GM03348 (cell line): Measurements from ENCODE around the gene VWA8.
"Not testable (repeated sequence)": the region's sequence is repeated elsewhere in the genome, so short reads cannot be mapped to it uniquely, and the experiment has no call there.

Experiments used
- DNase-seq: peaks from one replicate; pipeline ENCODE4 v3.0.0; 2012; ENCODE audit warnings: low spot score

VWA8 gene

DNA sequence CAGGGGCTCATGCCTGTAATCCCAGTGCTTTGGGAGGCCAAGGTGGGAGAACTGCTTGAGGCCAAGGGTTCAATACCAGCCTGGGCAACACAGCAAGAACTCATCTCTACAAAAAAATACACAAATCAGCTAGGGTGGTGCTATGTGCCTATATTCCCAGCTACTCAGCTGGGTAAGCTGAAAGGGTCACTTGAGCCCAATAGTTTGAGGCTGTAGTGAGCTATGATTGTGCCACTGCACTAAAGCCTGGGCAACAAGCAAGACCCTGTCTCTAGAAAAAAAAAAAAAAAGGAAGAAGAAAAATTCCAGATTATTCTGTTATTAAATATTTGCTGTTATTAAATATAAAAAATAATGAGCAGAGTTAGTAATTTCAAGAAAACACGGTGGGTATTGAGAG lies 372.5 kb downstream of the VWA8 start:
- DNase-seq: no peak

GRCh38 chr13:41587490-41587889 lies 373.4 kb downstream of the VWA8 start:
- no peak for DNase-seq

DNA sequence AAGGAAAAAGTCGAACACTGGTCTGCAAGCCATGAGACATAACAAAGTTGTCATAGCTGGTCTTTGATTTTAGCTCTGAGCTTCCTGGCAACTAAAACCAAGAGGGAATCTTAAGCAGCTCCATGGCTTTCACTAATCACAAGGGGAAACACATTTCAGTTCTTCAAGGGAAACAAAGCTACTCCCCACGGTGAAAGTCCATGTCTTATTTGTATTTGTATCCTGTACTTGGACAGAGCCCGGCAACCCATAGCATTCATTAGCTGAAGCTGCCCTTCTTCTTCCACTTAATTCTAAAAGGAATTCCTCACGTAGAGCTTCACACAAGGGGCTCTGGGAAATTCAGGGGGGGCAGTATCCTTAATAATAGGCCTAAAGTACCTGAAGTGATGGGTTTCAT lies 374.7 kb downstream of the VWA8 start:
- DNase-seq: no peak

GRCh38 chr13:41582027-41582463 lies 378.9 kb downstream of the VWA8 start:
- DNase-seq: no peak

GRCh38 chr13:41580345-41580744 lies 380.6 kb downstream of the VWA8 start:
- no peak for DNase-seq

DNA sequence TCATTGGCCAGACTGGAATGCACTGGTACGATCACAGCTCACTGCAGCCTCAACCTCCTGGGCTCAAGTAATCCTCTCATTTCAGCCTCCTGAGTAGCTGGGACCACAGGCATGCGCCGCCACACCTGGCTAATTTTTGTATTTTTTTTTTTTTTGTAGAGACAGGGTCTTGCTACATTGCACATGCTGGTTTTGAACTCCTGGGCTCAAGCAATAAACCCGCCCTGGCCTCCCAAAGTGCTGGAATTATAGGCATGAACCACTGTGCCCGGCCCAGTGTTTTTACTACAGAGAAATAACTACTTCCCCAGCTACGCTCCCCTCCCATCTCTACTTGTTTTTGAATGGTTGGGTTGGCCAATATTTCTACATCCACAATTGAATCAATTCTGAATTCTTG lies 381.0 kb downstream of the VWA8 start:
- no peak for DNase-seq

DNA sequence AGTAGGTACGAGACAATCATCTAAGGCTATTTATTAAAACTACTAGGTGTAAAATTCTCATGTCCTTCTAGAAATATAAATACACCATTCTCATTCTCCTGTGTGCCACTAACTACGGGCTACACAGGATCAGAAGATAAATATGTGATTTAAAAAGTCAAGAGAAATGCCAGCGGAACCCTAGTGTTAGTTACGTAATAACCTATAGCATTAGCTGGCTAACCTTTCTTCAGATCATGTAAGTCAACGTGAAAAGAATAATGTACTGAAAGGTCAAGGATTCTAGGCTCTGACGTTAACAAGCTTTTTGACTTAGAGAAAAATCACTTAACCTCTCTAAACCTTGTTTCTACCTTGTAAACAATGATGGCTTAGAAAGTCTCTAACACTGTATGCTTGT lies 381.7 kb downstream of the VWA8 start:
- DNase-seq: no peak

DNA sequence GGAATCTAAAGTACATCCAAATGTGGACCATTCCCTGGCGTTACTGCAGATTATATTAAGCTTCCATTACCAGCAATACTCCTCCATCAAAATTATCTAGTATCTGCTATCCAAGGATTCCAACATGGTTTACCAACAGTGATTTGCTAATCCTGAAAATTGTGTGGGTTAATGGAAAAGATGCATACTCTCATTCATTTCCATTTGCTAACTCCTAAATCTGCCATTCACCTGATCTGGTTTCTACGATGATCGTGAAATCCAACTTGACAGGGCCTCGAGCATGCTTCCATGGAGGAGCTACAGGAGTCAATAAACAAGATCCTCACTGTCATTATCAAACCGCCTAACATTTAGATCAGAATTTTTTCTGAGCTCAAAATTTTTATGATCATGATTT lies 382.5 kb downstream of the VWA8 start:
- DNase-seq: no peak

- DNase-seq: peak; percentile 64
Measured at GRCh38 chr13:41577436-41577835, 383.5 kb downstream of the VWA8 start.

DNA sequence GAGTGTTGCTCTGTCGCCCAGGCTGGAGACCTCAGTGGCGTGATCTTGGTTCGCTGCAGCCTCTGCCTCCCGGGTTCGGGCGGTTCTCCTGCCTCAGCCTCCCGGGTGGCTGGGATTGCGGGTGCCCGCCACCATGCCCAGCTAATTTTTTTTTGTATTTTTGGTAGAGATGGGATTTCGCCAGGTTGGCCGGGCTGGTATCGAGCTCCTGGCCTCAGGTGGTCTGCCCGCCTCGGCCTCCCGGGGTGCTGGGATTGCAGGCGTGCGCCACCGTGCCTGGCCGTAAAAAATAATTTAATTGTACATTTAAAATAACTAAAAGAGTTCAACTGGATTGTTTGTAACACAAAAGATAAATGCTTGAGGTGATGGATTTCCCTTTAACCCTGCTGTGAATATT lies 387.3 kb downstream of the VWA8 start:
- not testable (repeated sequence) for DNase-seq

- DNase-seq: not testable (repeated sequence)
Measured at GRCh38 chr13:41571817-41572340, 389.0 kb downstream of the VWA8 start.

- DNase-seq: peak; percentile 52
Measured at GRCh38 chr13:41568972-41569351, 391.9 kb downstream of the VWA8 start.

- no peak for DNase-seq
Measured at GRCh38 chr13:41568143-41568971, 392.6 kb downstream of the VWA8 start.

DNA sequence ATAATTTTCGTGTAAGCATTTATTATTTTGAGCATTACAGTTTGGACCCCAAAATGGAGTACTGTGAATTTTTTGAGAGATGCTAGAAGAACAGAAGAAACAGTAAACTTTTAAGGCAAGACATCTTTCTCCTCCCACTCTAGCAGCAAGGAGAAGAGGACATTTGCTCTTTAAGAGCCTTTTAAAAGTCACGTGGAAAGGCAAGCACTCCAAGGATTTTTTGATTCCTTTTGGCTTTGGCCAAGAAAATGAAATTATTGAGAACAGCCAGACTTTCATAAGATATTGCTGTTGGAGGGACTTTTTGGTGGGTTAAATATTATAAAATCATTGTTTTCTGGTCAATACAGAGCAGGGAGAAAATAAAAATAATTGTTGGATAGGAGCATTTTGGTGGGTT lies 393.5 kb downstream of the VWA8 start:
- DNase-seq: no peak

DNA sequence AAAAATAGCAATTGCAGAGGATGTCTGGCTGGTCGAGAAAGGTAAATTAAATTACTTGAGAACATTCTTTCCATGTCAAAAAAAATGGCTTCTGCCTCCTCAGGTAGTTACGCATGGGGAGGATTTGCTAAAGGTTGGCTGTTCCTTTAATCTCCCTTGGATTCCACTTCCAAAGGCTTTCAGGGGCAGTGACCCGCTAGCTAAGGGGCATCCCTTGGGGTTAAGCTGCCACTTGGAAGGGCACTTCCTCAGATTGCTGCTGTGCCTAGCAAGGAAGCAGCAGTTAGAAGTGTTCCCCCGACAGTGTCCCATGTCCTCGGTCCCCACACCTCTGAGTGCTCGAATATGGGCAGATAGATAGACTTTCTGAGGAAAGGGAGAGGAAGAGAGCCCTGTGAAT lies 395.1 kb downstream of the VWA8 start:
- no peak for DNase-seq

DNA sequence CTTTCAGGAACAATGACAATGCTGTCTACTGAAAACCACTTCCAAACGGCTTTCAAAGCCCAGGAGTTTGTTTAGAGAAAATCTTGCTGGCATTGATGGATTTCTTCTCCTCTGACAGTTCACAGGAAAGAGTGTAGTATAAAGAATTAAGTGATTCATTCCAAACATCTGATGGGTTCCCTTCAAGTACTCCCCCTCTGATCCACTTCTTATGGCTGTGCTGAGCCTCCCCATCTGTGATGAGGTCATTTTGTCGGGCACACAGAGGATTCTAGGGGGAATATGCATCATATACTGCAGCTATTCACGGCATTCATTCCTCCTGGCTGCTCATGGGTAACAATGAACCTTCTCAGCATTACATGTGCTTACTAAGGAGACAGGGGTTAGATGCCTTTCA lies 395.7 kb downstream of the VWA8 start:
- DNase-seq: peak; percentile 51

DNA sequence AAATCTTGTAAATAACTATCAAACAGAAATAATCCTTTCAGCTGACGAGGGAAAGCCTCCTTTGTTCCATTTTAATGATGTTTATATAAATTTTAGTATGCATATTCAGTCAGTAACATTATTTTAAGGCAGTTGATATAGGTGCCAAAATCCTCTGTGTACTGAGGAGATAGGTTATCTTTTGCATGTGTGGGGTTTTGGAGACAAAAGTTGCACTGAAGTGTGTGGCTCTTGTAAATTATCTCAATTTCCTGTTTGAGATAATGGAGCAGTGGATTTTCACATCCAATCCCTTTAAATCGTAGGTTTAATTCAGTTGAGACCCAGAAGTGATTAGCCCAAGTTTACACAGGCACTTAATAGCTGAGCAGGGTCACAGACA lies 396.9 kb downstream of the VWA8 start:
- DNase-seq: no peak

DNA sequence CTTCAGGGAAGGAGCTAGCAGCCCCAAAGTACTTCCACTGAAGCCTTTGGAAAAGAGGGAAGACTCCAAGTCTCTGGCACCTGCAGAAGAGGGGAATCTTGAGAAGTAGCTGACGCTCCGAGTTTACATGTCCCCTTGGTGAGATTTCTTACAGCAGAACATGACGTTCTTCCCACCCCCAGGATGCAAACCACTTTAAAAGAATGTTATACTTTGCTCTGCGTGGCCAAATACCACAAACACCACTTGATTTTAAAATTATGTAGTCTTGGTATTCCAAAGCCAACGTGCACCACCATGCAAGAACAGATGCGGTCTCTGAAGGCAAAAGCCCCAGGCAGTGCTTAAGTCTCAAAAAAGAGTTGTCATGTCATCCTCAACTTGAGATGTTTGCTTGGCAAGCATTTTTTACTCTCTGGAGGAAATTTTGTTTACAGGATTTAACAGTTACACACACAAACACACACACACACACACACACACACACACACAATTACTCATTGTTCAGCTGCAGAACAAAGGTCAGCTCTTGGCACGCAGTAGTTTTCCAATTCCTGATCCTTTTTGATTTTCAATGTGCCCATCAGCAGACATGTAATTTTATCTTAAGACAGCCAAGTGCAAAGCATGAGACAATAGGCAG lies 397.4 kb downstream of the VWA8 start:
- DNase-seq: no peak

GRCh38 chr13:41562541-41563178 lies 398.2 kb downstream of the VWA8 start:
- DNase-seq: no peak

GRCh38 chr13:41562083-41562482 lies 398.8 kb downstream of the VWA8 start:
- peak; percentile 82 for DNase-seq

GRCh38 chr13:41561170-41561569 lies 399.7 kb downstream of the VWA8 start:
- peak; percentile 53 for DNase-seq

DNA sequence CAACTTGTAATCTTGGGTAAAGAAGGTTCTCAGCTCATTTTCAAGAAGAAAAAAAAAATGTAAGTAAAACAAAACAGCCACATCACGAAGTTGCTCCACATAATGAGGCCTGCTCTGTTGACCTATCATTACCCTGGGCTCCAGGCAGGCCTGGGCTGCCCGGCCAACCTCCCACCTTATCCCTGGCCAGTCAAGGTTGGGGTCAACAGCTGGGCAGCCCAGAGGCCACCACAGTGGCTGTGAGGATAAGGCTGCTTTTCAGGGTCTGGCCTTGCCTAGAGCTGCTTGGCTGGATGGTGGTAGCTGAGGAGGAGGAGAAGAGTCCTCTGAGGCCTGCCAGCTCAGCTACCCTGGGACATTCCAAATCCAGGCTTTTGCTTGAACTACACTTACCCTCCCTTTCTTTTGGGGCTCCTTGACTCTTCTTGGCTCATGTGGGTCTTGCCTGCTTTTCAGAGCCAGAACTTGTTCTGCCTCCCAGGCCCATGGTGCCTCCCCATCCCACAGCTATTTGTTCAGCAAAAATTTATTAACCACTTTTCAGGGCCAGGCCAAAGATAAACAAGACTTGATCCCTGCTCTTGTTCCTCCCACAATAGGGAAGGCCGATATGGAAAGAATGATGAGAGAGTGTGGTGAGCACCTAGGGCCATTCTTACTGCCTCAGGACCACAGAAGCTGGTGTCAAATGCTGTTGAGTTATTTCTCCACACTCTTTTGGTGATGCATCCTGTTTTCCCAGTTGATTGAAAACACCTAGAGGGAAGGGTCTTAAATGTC lies 401.9 kb downstream of the VWA8 start:
- DNase-seq: no peak
